Suppressor macrophage (primary cell): ENCODE results near the gene FAM32A.

Source experiments
- DNase-seq, 4 experiments: peaks; one replicate each; pipeline ENCODE4 v3.0.0-alpha.2; 2020 to 2022

The FAM32A gene

GRCh38 chr19:16225279-16226183 is 40.3 kb downstream of the FAM32A start:
- DNase-seq, result no peak

GRCh38 chr19:16226184-16226591 is 41.0 kb downstream of the FAM32A start:
- DNase-seq, result no peak

DNA sequence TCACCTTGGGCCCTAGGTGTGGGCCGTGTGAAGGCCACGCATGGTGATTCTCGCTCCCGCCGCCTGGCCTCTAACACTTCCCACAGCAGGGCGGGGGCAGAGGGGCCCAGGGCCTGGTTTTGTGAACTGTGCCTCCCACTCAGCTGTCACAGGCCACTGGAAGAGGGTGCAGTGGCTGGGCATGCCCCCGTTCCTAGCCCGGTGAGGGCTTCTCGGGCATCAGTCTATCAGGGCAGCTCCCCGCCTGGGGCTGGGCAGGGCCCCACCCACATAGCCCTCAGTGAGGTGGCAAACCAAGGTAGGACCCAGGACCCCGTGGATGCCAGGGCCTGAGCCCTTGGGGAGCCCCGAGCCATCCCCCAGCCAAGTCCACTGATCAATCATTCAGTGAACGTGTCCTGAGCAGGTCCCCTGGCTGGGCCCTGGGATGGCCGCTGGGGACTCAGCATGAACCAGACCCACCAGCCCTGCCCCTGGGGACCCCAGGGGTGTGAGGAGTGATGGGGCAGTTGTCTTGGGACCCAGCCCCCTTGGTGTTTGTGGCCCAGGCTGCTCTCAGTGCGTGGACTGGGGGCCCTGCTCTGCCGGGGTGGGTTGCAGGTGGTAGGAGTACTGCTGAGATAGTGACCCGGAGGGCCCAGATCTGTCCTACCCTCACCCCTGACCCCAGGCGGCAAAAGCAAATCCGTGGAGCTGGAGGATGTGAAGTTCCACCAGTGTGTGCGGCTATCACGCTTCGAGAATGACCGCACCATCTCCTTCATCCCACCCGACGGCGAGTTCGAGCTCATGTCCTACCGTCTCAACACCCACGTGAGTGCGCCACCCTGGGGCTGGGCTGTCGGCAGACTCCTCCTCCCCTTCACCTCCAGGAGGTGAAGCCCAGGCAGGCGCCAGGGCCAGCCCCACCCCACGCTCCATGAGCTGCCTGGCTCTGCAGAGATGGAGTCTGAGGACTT is 41.9 kb downstream of the FAM32A start:
- DNase-seq, result no peak

DNA sequence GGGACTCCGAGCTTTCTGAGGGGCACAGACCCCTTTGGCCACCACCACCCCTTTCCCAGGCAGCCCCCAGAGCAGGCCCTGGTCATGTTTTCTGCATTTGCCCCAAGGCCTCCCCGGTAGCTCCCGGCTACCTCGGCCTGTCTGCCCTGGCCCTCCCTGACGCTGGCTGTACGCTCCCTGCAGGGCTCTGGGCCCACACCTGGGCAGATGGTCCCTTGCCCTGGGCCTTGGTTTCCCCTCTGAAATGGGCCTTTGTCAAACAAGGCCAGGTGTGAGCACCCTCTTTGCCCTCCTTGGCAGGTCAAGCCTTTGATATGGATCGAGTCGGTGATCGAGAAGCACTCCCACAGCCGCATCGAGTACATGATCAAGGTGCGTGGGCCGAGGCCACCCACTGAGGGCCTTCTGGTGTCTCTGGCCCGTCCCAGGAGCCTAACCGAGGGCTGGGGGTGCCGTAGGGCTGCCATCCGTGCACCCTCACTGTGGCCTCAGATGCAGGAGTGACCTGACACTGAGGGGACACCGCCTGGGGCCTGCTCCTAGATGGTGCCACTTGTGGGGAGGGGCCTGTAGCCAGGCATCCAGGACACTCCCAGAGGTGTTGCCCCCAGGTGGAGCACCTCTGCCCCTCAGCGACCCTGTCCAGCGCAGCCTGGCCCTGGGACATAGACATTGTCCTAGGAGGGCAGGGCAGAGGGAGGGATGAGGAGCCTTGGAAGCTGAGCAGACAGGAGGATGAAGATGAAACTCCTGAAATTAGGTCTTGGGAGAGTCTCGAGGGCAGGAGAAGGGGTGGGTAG is 42.8 kb downstream of the FAM32A start:
- no peak for DNase-seq

- no peak for DNase-seq
Observed at GRCh38 chr19:16228637-16229321, 43.6 kb downstream of the FAM32A start.

- DNase-seq, result no peak
Observed at GRCh38 chr19:16229322-16229641, 44.1 kb downstream of the FAM32A start.

- DNase-seq, result no peak
Observed at GRCh38 chr19:16232127-16232526, 46.9 kb downstream of the FAM32A start.

- no peak for DNase-seq
Observed at GRCh38 chr19:16232568-16232967, 47.4 kb downstream of the FAM32A start.

GRCh38 chr19:16233081-16233776 is 48.0 kb downstream of the FAM32A start:
- no peak for DNase-seq

DNA sequence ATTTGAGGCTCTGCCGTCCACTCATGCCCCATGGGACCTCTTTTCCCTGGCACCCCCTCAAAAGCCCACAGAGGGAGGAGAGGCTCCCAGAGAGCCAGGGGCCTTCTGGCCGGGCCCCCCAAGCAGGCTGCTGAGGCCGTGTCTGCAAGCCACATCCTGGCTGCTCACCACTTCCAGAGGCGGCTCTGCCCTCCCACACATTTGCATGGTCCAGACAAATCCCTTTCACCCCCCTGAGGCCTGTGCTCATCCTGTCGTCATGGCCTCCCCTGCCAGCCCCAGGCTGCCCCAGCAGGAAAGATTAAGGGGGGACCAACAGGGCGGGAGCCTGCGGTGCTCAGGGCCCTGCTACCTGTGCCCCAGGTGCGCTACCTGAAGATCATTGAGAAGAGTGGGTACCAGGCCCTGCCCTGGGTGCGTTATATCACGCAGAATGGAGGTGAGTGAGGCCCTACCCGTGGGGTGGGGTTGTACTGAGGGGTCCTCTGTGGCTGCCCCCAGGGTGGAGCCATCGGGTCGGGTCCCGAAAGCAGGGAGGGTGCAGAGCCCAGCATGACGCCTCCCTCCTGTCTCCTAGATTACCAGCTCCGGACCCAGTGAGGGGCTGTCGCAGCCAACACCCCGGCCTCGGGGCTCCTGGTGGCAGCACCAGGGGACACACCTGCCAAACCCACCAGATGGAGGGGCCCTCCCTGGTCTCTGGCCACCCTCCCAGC is 48.8 kb downstream of the FAM32A start:
- DNase-seq, result no peak

GRCh38 chr19:16234552-16235445 is 49.6 kb downstream of the FAM32A start:
- no peak for DNase-seq

GRCh38 chr19:16235811-16236652 is 50.8 kb downstream of the FAM32A start:
- no peak for DNase-seq
